Measurements from ENCODE around the gene CACNA2D3. TPM values are rescaled to one million over a fixed set of nuclear protein-coding genes. Genes with fewer than 3 reads are reported as not detected.

Gene CACNA2D3
- total RNA-seq, 1 donor from 2014 or later, result not detected

DNA sequence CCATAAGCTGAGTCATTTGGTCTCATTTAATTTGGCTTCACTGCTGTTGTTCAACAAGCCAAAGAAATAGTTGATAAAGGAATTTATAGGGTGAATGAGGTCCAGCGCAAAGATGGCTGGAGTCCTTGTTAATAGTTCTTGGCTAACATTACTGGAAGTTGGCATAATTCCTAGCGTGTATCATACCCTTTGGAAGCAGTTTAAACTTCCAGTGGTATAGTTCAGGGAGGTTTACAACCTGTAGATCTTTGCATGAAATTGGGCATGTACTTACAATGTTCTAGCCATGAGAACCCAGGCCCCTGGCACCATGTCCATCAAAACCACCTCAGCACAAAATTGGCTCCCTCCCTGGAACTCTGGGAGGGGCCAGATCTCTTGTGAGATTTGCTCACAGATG, 424.7 kb downstream of the CACNA2D3 start:
- no peak for DNase-seq (ENCODE audit: low spot score)
- Mint-ChIP-seq H3K9me3 (ENCODE audit: low read depth) (no peaks in the 10 kb centered on the region), H3K4me1 (ENCODE audit: low read depth) (no peaks in the 10 kb centered on the region), H3K27ac (ENCODE audit: unreplicated experiment) (no peak overlapping the region), H3K27me3 (ENCODE audit: low read depth) (no peaks in the 10 kb centered on the region), H3K4me3 (ENCODE audit: unreplicated experiment) (no peak overlapping the region), H3K36me3 (ENCODE audit: low read depth) (no peaks in the 10 kb centered on the region)
- TF ChIP-seq, protein P1, sequence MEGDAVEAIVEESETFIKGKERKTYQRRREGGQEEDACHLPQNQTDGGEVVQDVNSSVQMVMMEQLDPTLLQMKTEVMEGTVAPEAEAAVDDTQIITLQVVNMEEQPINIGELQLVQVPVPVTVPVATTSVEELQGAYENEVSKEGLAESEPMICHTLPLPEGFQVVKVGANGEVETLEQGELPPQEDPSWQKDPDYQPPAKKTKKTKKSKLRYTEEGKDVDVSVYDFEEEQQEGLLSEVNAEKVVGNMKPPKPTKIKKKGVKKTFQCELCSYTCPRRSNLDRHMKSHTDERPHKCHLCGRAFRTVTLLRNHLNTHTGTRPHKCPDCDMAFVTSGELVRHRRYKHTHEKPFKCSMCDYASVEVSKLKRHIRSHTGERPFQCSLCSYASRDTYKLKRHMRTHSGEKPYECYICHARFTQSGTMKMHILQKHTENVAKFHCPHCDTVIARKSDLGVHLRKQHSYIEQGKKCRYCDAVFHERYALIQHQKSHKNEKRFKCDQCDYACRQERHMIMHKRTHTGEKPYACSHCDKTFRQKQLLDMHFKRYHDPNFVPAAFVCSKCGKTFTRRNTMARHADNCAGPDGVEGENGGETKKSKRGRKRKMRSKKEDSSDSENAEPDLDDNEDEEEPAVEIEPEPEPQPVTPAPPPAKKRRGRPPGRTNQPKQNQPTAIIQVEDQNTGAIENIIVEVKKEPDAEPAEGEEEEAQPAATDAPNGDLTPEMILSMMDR (IDR thresholded peaks at IDR 0.05), result no peak

DNA sequence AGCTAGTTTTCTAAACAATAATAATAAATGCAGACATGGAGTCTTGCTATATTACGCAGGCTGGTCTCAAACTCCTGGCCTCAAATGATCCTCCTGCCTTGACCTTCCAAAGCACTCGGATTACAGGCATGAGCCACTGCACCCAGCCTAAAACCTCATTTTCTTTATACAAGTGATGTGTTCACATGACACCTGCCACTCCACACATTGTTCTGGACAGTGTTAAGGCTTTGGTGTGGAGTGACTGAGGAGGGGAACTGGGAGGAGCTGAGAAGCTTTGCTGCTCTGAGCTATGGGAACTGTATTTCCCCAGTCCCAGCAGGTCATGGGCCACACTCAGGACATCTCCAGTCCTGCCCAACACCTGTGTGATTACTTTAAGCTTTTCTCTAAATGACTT, 425.5 kb downstream of the CACNA2D3 start:
- TF ChIP-seq, protein P1 (IDR thresholded peaks at IDR 0.05), result no peak
- Mint-ChIP-seq H3K27me3 (ENCODE audit: low read depth) (no peaks in the 10 kb centered on the region), H3K27ac (ENCODE audit: unreplicated experiment) (no peak overlapping the region), H3K4me3 (ENCODE audit: unreplicated experiment) (no peak overlapping the region), H3K36me3 (ENCODE audit: low read depth) (no peaks in the 10 kb centered on the region), H3K4me1 (ENCODE audit: low read depth) (no peaks in the 10 kb centered on the region), H3K9me3 (ENCODE audit: low read depth) (no peaks in the 10 kb centered on the region)
- DNase-seq (ENCODE audit: low spot score), result no peak

DNA sequence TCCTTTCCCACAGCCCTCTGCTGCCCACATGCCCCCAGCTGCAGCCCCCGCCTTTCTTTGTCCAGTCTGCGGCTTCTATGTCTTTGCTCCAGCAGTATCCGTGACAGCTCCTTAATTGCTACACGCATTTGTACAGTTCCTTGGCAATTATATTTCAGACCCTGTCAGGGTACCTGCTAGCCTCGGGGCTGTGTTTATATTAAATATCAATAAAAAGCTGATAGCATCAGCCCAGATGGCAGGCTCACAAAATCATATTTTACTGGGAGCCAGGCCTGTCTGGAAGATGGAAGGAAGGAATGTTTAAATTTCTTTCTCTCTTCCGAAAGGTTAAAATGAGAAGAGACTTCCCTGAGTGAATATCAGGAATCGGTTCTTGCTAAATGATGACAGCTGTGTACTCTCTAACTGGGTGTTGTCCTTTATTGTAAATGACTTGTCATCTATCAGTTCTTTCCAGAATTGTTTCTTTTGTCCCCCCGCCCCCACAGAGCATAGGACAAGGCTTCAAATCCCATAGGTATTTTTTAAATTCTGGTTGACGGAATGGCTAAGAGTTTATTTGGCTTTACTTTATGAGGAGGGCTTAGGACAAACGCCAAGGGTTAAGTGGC, 427.4 kb downstream of the CACNA2D3 start:
- H3K4me1 Mint-ChIP-seq (ENCODE audit: low read depth), result no peaks in the 10 kb centered on the region
- H3K9me3 Mint-ChIP-seq (ENCODE audit: low read depth), result no peaks in the 10 kb centered on the region
- DNase-seq (ENCODE audit: low spot score), result no peak
- no peak overlapping the region for H3K4me3 Mint-ChIP-seq (ENCODE audit: unreplicated experiment)
- H3K27me3 Mint-ChIP-seq (ENCODE audit: low read depth), result no peaks in the 10 kb centered on the region
- TF ChIP-seq, protein P1 (IDR thresholded peaks at IDR 0.05), result no peak
- no peaks in the 10 kb centered on the region for H3K36me3 Mint-ChIP-seq (ENCODE audit: low read depth)
- H3K27ac Mint-ChIP-seq (ENCODE audit: unreplicated experiment), result no peak overlapping the region

DNA sequence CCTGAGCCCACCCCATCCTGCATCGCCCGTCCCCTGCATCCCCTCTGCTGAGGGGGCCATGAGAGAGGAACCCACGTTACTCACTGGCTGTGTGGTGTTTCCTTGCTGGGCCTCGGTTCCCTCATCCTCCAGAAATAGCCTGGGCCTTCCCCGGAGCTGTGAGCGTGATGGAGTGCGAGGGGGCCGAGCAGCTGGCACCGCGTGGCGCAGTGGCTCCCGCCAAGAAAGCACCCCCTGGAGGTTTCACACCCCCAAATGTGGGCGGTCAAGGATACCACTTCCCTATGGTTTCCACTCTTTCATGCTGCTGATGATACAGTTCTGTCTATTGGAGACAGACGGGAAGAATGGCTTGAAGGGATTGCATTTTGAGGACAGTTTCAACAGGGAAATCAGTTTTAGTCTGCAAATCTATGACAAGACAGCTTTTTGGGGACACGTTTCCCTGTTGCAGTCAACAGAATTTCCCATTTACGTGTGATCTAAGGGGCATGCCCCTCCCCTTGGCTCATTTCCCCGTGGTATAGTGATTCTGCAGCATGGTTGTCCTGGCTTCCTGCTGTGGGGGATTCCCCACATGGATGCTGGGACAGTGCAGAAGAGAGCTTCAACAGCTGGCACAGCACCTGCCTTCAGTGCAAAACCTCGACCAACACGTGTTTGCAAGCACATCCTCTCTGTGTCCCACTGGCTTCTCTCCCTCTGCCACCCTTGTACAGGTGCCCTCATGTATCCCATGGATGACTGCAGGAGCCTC, 428.0 kb downstream of the CACNA2D3 start:
- no peak overlapping the region for H3K4me3 Mint-ChIP-seq (ENCODE audit: unreplicated experiment)
- DNase-seq (ENCODE audit: low spot score), result no peak
- no peaks in the 10 kb centered on the region for H3K27me3 Mint-ChIP-seq (ENCODE audit: low read depth)
- TF ChIP-seq, protein P1 (IDR thresholded peaks at IDR 0.05), result no peak
- H3K27ac Mint-ChIP-seq (ENCODE audit: unreplicated experiment), result no peak overlapping the region
- no peaks in the 10 kb centered on the region for H3K36me3 Mint-ChIP-seq (ENCODE audit: low read depth)
- no peaks in the 10 kb centered on the region for H3K4me1 Mint-ChIP-seq (ENCODE audit: low read depth)
- H3K9me3 Mint-ChIP-seq (ENCODE audit: low read depth), result no peaks in the 10 kb centered on the region

DNA sequence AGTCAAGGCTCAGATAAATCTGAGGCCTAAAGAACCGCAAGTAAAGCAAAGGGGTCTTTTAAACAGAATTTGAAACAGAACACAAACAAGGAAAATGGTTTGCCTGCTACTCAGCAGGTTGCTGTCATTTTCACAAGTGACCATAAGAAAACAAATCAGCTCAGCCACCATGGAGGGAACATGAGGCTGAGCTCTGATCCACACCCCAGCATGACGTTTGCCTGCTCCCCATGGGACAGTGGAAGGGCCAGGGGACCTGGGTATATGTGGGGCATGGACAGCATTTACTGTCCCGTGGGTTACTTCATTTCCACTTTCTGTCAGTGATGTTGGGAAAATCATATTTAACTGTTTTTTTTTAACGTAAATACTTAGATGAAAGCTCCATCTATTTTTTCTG, 434.3 kb downstream of the CACNA2D3 start:
- no peak for DNase-seq (ENCODE audit: low spot score)
- Mint-ChIP-seq H3K4me3 (ENCODE audit: unreplicated experiment) (no peak overlapping the region), H3K9me3 (ENCODE audit: low read depth) (no peaks in the 10 kb centered on the region), H3K4me1 (ENCODE audit: low read depth) (no peaks in the 10 kb centered on the region), H3K27me3 (ENCODE audit: low read depth) (no peaks in the 10 kb centered on the region), H3K27ac (ENCODE audit: unreplicated experiment) (no peak overlapping the region), H3K36me3 (ENCODE audit: low read depth) (no peaks in the 10 kb centered on the region)
- TF ChIP-seq, protein P1 (IDR thresholded peaks at IDR 0.05), result no peak

All from chondrocyte (in vitro differentiated cells).